ENCODE results near the gene IGSF11.

- TF ChIP-seq POLR2AphosphoS5 (IDR thresholded peaks at IDR 0.05; ENCODE audit: borderline replicate concordance, low read depth, low read length): no peak
- no peak for TF ChIP-seq EZH2 (IDR thresholded peaks at IDR 0.05)
- no peak for TF ChIP-seq FOXP2 (optimal IDR thresholded peaks at IDR 0.05; ENCODE audit: control extremely low read depth, extremely low read length, insufficient read depth)
Measured at GRCh38 chr3:118968640-118969039, 66.0 kb downstream of the IGSF11 start.

Measured in SK-N-MC (cell line).